ENCODE measurements around the gene TTYH2. TPM values are rescaled to one million over a fixed set of nuclear protein-coding genes. Genes with fewer than 3 reads are reported as not detected.
A peak's percentile ranks its signal among the peaks of the same experiment; 100 is the strongest.

Gene TTYH2
- total and polyA plus RNA-seq, 2 of the 4 experiments (the other 2 are of a cell fraction) = 2.3 to 6.8 TPM

GRCh38 chr17:74210191-74211140, 2.9 kb upstream of the TTYH2 start (continued):
- peak; percentile 43; the same call in 1 of the 2 replicates for TF ChIP-seq SMC3 (IDR thresholded peaks at IDR 0.05; ENCODE audit: low read depth, low read length)
- TF ChIP-seq NFE2L2 (IDR thresholded peaks at IDR 0.05; ENCODE audit: low read depth, low read length) = no peak
- no peak for TF ChIP-seq CEBPB (IDR thresholded peaks at IDR 0.05; ENCODE audit: low read depth, low read length)
